NCI-H774 (cell line): ENCODE measurements around the gene BTBD2.

Experiments used
- DNase-seq: peaks from one replicate; lab custom pipeline; 2025; lab: John Stamatoyannopoulos, UW

The BTBD2 gene

GRCh38 chr19:1985588-1986356, 29.7 kb downstream of the BTBD2 start:
- no peak for DNase-seq

- DNase-seq = no peak
These were observed 31.2 kb downstream of the BTBD2 start for GRCh38 chr19:1984357-1984756.

GRCh38 chr19:1981253-1981652, 34.3 kb downstream of the BTBD2 start:
- DNase-seq = no peak

GRCh38 chr19:1980809-1981181, 34.7 kb downstream of the BTBD2 start:
- DNase-seq = no peak

- DNase-seq = no peak
These were observed 35.3 kb downstream of the BTBD2 start for GRCh38 chr19:1980091-1980808.

- DNase-seq = no peak
These were observed 35.9 kb downstream of the BTBD2 start for GRCh38 chr19:1979642-1980041.

- DNase-seq = no peak
These were observed 36.5 kb downstream of the BTBD2 start for GRCh38 chr19:1979017-1979416.

GRCh38 chr19:1978346-1978894, 37.1 kb downstream of the BTBD2 start:
- DNase-seq = no peak

- no peak for DNase-seq
These were observed 38.4 kb downstream of the BTBD2 start for GRCh38 chr19:1977120-1977519.

GRCh38 chr19:1975162-1975480, 40.4 kb downstream of the BTBD2 start:
- DNase-seq = no peak

- DNase-seq = no peak
These were observed 40.9 kb downstream of the BTBD2 start for GRCh38 chr19:1974381-1975161.

- no peak for DNase-seq
These were observed 44.6 kb downstream of the BTBD2 start for GRCh38 chr19:1970806-1971502.

- DNase-seq = no peak
These were observed 45.3 kb downstream of the BTBD2 start for GRCh38 chr19:1970003-1970805.

- DNase-seq = no peak
These were observed 46.1 kb downstream of the BTBD2 start for GRCh38 chr19:1969176-1970002.

GRCh38 chr19:1968279-1969175, 47.0 kb downstream of the BTBD2 start:
- no peak for DNase-seq

GRCh38 chr19:1967087-1967608, 48.4 kb downstream of the BTBD2 start:
- no peak for DNase-seq

GRCh38 chr19:1962674-1963073, 52.8 kb downstream of the BTBD2 start:
- no peak for DNase-seq

- no peak for DNase-seq
These were observed 54.3 kb downstream of the BTBD2 start for GRCh38 chr19:1961000-1961883.
